Measurements from ENCODE around the gene SSBP3.

Gene SSBP3

GRCh38 chr1:54204199-54204598, 202.0 kb downstream of the SSBP3 start:
- DNase-seq: no peak

GRCh38 chr1:54200519-54200997, 205.6 kb downstream of the SSBP3 start:
- DNase-seq: no peak

GRCh38 chr1:54199765-54200518, 206.3 kb downstream of the SSBP3 start, which contains the start of the genes CYB5RL and MRPL37:
Gene CYB5RL (minus strand): TSS chr1:54200030. CDS start chr1:54195616, 4,414 bp downstream.
Gene MRPL37 (plus strand): TSS chr1:54200167. CDS start chr1:54200244, 77 bp downstream.
- peak; percentile 100 for DNase-seq

- DNase-seq: no peak
These were observed 206.9 kb downstream of the SSBP3 start for GRCh38 chr1:54199151-54199764.

GRCh38 chr1:54193453-54193852, 212.7 kb downstream of the SSBP3 start:
- DNase-seq: no peak

GRCh38 chr1:54191525-54191924, 214.7 kb downstream of the SSBP3 start:
- DNase-seq: no peak

- DNase-seq: no peak
These were observed 215.7 kb downstream of the SSBP3 start for GRCh38 chr1:54190526-54190925.

GRCh38 chr1:54188291-54188690, 217.9 kb downstream of the SSBP3 start:
- DNase-seq: no peak

- no peak for DNase-seq
These were observed 220.1 kb downstream of the SSBP3 start for GRCh38 chr1:54186056-54186455.

- no peak for DNase-seq
These were observed 225.4 kb downstream of the SSBP3 start for GRCh38 chr1:54180701-54181360.

- DNase-seq: no peak
These were observed 227.7 kb downstream of the SSBP3 start for GRCh38 chr1:54178296-54179070.

- no peak for DNase-seq
These were observed 228.5 kb downstream of the SSBP3 start for GRCh38 chr1:54177726-54178125.

GRCh38 chr1:54176621-54177327, 229.4 kb downstream of the SSBP3 start:
- DNase-seq: no peak

All from kidney glomerular epithelial cell (primary cell).